NK-92 (cell line): Measurements from ENCODE around the gene MCOLN1.

ENCODE experiments used
- DNase-seq: peaks from one replicate; lab custom pipeline; 2025; ENCODE audit not compliant: unreplicated experiment; lab: John Stamatoyannopoulos, UW

The MCOLN1 gene

DNA sequence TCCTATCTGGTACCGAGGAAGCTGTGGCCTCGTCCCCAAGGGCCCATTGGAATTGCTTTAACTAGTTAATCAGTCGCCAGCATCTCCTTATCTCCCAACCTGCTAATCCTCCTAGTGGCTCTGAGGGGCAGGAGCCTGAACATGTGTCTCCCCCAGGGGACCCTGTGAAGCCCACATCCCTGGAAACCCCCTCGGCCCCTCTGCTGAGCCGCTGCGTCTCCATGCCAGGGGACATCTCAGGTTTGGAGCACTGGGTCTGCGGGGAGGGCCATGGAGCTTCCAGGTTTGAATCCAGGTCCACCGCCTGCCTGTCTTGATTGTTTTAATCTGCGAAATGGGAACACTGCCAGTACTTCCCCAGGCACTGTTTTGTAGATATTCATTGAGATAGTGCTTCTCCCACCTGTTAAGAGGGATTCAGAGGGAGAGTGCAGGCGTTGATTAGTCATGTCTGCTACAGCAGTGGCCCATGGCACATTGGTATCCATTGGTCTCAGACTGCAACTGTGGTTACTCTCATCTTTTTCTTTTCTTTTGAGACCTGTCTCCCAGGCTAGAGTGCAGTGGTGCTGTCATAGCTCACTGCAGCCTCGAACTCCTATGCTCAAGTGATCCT, 19.5 kb downstream of the MCOLN1 start:
- no peak for DNase-seq

GRCh38 chr19:7542556-7543348, 20.3 kb downstream of the MCOLN1 start:
- DNase-seq = no peak

GRCh38 chr19:7544626-7545025, 22.2 kb downstream of the MCOLN1 start:
- no peak for DNase-seq

DNA sequence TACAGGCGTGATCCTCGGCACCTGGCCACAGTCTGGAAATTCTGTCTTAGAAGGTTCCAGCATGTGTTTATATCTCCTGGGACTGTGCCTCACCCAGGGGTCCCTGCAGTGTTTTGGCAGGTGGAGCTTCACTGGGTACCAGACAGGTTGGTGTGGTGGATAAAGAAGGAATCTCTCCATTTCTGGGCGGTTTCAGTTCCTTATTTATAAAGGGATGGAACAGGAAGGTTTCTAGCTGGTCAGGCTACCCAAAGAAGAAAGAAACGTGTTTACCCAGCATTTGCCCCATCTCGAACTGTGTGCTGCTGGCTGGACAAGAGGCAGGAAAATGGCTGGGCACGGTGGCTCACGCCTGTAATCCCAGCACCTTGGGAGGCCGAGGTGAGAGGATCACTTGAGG, 22.9 kb downstream of the MCOLN1 start:
- DNase-seq = no peak

DNA sequence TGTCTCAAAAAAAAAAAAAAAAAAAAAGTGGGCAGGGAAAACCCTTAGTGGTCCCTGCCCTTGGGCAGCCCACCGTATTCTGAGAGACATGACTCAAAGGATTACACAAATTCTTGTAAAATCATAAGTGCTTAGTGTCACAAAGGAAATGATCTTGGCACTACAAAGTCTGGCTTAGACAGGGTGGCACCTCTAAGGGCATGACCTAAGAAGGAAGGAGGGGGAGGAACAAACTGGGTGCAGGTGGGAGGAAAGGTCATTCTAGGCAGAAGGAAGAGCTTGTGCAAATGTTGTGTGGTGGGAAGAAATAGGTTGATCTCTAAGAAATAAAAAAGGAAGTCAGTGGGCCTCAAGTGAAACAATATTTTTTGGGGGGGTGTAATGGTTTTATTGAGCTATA, 23.5 kb downstream of the MCOLN1 start:
- DNase-seq = no peak

GRCh38 chr19:7547159-7547558, 24.7 kb downstream of the MCOLN1 start:
- DNase-seq = no peak

DNA sequence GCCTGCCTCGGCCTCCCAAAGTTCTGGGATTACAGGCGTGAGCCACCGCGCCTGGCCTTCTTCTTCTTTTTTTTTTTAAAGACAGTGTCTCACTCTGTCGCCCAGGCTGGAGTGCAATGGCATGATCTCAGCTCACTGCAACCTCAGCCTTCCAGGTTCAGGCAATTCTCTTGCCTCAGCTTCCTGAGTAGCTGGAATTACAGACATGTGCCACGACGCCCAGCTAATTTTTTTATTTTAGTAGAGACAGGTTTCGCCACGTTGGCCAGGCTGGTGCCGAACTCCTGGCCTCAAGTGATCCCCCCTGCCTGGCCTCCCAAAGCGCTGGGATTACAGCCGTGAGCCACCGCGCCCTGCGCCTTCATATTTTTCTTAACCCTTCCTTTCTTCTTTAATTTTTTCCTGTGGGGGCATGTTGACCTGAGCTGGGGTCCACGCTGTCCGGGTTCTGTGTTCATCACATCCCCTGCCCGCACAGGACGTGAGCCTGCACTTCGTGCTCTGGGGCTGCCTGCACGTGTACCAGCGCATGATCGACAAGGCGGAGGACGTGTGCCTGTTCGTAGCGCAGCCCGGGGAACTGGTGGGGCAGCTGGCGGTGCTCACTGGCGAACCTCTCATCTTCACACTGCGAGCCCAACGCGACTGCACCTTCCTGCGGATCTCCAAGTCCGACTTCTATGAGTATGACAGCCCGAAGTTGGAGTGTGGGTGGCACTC, 27.2 kb downstream of the MCOLN1 start:
- DNase-seq = no peak

GRCh38 chr19:7550169-7550770, 27.8 kb downstream of the MCOLN1 start:
- no peak for DNase-seq

- DNase-seq = no peak
Observed at GRCh38 chr19:7550987-7551761, 28.8 kb downstream of the MCOLN1 start.

GRCh38 chr19:7552781-7553180, 30.4 kb downstream of the MCOLN1 start:
- DNase-seq = no peak

DNA sequence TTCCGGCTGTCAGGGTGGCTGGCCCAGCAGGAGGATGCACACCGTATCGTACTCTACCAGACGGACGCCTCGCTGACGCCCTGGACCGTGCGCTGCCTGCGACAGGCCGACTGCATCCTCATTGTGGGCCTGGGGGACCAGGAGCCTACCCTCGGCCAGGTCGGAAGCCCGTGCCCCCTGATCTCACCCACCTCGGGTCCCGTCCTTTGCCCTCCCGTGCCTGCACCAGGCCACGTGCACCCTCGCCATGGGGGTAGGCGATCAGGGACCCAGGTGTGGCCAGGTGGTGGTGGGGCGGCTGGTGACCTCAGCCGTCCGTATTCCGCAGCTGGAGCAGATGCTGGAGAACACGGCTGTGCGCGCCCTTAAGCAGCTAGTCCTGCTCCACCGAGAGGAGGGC, 32.1 kb downstream of the MCOLN1 start:
- no peak for DNase-seq

DNA sequence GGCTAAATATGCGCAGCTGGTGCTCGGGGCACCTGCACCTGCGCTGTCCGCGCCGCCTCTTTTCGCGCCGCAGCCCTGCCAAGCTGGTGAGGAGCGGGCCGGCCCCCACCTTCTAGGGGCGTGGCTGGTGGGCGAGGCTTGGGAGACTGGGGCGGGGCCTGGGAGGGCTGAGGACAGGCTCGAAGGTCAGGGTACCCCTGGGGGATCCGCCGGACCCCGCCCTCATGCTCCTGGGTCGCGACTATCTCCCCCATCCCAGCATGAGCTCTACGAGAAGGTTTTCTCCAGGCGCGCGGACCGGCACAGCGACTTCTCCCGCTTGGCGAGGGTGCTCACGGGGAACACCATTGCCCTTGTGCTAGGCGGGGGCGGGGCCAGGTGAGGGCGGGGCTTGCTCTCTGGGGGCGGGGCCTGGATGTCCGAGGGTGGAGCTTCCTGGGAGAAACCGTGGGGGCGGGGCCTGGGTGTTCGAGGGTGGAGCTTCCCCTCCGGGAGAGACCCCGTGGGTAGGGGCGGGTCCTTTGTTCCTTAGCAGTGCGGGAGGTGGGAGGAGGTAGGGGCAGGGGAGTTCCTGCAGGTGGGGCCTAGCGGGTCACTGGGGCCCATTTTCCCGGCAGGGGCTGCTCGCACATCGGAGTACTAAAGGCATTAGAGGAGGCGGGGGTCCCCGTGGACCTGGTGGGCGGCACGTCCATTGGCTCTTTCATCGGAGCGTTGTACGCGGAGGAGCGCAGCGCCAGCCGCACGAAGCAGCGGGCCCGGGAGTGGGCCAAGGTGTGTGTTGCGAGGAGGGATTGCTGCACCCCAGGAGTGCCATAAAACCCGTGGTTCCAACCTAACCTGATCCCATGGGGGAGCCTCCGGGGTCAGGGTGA, 32.8 kb downstream of the MCOLN1 start:
- DNase-seq = no peak

- no peak for DNase-seq
Observed at GRCh38 chr19:7556696-7557315, 34.4 kb downstream of the MCOLN1 start.

GRCh38 chr19:7558667-7559066, 36.2 kb downstream of the MCOLN1 start:
- DNase-seq = no peak

GRCh38 chr19:7559102-7559501, 36.7 kb downstream of the MCOLN1 start:
- DNase-seq = no peak

DNA sequence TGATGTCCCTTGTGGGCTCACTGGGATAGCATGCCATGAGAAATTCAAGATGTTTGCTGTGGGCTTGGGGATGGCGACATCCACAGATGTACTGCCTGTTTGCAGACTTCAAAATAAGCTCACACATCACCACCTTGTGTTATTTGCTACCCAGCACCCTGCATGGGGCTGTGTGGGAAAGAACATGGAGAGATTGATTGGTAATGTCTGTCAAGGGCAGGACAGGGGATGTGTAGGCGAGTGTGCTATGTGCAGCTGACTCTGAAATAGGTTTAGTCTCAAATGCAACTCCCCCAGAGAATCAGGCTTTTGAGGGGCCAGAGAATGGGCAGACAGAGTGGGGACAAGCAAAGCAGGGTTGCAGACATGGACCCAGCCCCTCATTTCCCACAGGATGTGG, 37.8 kb downstream of the MCOLN1 start:
- DNase-seq = no peak

- no peak for DNase-seq
Observed at GRCh38 chr19:7561325-7561724, 38.9 kb downstream of the MCOLN1 start.

GRCh38 chr19:7562646-7563393, 40.4 kb downstream of the MCOLN1 start:
- DNase-seq = no peak

GRCh38 chr19:7564866-7565265, 42.4 kb downstream of the MCOLN1 start:
- DNase-seq = no peak
